Measurements from ENCODE around the gene CYTH4.

CYTH4 gene

DNA sequence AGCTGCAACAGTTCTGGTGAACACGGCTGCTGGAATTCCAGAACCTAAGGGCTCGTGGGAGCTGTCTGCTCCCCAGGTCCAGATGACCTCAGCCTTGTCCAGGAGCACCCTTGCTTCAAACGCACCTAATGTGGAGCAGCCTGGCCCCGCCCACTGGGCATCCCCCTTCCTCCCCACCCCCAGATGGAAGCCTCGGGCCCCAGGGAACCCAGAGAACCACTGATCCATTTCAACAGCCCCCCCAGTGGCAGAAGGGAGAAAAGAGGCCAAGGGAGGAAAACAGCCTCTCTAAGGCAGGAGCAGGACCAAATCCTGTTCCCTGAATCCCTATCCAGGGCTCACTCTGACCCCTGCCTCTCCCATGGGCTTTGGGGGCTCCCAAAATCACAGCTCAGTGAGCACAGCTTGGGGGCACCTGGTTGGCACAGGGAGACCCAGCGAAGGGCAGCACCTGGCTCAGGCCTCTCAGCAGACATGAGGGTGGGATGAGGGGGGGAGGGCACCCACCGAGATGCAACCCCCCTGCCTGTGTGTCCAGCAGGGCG is 1.2 kb downstream of the CYTH4 start:
- Histone ChIP-seq H3K4me3 (peak overlapping the region; percentile 37 to 55 (median 44)), H3K27ac (peak overlapping the region in 19 of 21 experiments; percentile 47 to 94 (median 78))

DNA sequence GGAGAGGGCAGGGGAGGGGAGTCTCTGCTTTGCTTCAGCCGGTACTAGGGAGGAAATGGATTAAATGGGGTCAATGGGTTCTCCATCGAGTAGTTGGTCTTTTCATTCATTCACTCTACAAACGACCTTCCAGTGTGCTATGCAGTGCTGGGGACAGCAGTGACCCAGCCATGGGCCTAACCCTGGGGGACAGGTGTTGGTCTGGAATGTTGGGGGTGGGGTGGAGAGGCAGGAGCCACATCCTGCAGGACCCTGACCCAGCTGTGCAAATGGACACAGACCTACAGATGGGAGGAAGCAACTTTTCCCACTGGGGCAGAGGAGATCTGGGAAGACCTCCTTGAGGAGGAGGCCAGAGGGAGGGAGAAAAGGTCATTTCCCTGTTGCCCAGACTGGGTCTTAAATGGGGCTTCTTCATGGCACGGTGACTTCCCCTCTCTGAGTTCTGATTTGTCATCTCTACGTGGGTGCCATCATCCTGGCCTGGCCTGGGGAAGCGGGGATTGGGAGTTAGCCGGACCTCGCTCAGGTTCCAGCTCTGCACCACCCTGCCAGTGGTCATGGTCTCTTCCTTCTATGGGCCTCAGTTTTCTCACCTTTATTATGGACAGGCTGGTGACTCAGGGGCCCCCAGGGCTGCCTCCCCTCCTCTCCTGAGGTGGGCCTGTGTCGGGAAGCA is 2.0 kb downstream of the CYTH4 start:
- Histone ChIP-seq H3K27ac (peak overlapping the region in 18 of 21 experiments; percentile 64 to 94 (median 80)), H3K4me3 (peak overlapping the region; percentile 37 to 55 (median 44))

DNA sequence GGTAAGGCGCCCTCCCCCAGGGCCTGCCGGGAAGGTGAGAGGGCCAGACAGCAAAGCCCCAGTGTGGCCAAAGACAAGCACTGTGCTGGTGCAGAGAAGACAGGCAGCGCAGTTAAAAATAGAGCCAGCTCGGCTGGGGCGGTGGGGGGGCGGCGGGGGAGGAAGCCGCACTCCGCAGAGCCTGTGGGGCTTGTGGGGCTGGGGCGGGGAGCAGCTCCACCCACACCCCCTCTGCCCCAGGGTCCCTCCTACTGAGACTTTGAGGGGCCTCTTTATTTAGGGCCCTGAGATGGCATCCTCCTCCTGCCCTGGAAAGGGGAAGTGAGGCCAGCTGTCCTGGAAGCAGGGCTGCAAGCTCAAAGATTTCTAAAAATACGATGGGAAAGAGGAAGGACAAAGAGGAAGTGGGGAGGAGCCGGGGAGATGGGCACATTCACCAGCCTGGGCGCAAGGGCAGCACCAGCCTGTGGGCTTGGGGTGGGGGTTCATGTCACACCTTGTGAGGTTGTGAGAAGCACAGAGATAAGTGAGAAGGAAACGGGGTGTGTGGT is 2.6 kb downstream of the CYTH4 start:
- H3K4me3 ChIP-seq, result peak overlapping the region; percentile 37 to 55 (median 44)
- peak overlapping the region in 18 of 21 experiments; percentile 54 to 94 (median 80) for H3K27ac ChIP-seq

DNA sequence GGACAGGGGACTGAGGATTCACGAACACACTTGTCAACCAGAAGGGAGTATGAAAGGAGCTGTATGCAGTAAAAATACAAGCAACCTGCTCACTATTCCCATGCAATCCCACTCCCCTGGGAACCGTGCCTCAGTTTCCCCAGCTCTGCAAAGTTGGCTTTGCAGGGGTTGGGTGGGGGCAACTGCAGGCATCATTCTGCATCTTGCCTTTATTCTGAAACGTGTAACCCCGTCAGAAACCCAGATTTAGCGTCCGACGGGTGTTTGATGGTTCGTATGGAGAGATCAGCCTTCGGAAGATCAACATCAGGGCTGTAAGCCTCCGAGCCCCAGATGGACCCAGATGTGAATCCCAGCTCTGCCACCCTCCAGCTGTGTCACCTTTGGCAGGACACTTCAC is 3.6 kb downstream of the CYTH4 start:
- H3K27ac ChIP-seq, result peak overlapping the region in 5 of 21 experiments; percentile 34 to 94 (median 82)
- H3K4me3 ChIP-seq, result peak overlapping the region in 1 of 7 experiments; percentile 54

DNA sequence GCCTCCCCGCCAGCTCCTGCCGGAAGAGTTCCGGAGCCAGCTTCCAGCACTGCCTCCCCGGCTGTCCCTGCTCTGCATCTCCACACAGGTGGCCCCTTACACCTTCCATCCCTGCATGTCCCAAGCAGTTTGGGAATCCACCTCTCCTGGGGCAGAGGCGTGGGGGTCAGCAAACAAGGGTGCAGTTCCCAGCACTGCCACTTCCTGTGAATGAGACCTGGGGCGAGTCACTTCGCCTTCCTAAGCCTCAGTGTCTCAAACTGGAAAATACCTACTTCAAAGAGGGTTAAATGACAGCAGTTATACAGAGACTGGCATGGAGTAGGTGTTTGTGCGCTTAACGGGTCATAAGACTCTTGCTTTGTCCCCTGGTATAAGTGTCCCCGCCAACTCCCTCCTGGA is 5.2 kb downstream of the CYTH4 start:
- no peak overlapping the region for H3K4me3 ChIP-seq
- H3K27ac ChIP-seq, result peak overlapping the region in 1 of 21 experiments; percentile 23

DNA sequence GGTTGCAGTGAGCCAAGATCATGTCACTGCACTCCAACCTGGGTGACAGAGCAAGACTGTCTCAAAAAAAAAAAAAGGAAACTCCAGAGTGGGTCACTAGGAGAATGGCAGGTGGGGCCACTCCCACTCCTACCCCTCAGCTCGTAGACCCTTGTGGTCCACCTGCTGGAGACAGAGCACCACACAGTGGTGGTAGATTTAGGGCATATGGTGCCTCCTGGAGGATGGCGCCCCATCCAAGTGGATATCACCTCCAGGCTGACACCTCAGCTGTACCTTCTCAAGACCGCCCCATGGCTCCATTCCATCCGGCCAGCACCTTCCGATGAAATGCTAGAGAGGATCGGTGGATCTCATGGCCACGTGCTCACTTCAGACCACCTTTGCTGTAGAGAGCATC is 6.2 kb downstream of the CYTH4 start:
- no peak overlapping the region for H3K4me3 ChIP-seq
- H3K27ac ChIP-seq, result no peak overlapping the region

DNA sequence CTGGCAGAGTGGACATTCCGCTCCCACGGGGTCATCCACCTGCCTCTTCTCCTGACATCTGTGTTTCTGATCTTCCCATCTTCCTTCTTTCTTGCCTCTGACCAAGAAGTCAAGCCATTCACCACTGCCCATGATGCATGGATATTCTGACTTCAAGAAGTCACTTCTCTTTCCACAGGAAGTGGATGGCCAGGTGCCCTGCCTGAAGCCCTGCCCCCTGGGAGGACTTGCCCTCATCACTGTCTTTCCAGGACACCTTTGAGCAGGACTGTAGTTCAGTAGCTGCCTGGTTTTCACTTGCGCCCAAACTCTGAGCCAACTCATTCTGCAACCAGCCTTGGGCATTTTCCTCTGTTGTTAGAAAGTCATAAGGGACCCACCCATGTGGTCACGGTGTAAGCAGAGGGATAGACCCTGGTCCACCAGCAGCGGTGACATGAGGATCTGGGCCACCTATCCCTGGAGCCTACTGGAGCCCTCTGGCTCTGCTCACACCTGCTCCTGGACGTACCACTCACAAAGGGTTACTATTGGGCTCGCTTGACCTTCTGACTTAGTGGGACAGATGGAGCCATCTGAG is 6.9 kb downstream of the CYTH4 start:
- no peak overlapping the region for H3K27ac ChIP-seq
- H3K4me3 ChIP-seq, result no peak overlapping the region

DNA sequence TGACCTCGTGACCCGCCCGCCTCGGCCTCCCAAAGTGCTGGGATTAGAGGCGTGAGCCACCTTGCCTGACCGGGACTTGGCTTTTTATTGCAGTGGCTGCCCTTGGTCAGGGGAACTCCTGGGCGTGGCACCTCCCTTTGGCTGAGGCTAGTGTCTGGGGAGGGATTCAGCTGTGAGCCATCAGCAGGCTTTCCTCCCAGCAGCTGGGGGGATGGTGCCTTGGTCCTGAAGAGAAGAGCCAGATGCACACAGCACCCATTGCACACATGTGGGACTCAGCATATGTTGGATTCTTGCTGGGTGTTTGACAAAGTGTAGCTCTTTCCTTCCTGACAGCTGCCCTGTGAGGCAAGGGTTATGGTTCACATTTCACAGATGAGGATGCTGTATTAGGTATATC is 8.4 kb downstream of the CYTH4 start:
- no peak overlapping the region for H3K27ac ChIP-seq
- no peak overlapping the region for H3K4me3 ChIP-seq

DNA sequence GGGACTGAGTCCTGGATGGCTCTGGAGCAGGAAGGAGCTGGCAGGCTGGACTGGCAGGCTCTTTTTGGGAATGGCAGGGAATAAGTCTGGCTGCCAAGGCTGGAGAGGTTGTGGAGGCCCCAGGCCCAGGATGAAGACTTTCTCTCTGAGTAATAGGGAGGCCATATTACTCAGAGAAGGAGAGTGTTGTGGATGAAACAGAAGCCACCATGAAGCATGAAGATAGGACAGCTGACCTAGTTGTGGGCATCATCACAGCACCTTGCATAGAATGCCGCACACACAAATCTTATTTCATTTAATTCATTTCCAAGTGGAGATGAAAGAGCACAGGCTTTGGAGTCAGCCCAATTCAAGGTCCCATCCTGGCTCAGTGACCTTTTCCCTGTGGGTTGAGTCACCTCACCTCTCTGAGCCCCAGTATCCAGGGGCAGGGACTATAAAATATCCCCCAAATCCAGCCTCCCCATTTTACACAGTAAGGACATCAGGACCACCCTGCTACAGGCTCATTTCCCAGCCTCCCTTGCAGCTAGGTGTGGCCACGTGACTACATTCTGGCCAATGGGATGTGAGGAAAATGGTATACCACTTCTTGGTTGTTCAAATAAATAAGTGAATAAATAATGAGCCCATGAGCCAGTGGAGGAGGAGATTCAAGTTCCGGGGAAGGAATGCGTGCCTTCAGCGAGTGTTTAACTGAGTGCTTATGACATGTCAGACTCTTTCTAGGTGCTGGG is 9.4 kb downstream of the CYTH4 start:
- no peak overlapping the region for H3K27ac ChIP-seq

DNA sequence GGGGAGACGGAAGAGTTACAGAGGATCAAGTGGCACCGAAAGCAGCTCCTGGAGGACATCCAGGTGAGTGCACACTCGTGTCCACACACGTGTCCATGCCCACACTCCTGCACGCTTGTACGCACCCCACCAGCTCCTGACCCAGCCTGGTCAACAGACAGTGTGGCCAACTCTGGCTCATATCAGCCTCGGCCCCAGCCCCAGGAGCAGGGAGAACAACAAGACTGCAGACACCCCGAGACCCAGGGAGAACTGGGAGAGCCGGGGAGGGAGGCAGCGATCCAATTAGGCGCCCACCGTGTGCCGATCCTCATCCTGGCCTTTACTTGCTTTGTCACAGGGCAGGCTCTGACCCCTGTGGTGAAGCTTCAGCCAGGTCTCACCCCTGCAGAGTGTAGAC is 10.3 kb downstream of the CYTH4 start:
- Histone ChIP-seq H3K4me3 (no peak overlapping the region), H3K27ac (no peak overlapping the region)

More for the DNA sequence above, 9.4 kb downstream of the CYTH4 start:
- H3K4me3 ChIP-seq, result no peak overlapping the region

DNA sequence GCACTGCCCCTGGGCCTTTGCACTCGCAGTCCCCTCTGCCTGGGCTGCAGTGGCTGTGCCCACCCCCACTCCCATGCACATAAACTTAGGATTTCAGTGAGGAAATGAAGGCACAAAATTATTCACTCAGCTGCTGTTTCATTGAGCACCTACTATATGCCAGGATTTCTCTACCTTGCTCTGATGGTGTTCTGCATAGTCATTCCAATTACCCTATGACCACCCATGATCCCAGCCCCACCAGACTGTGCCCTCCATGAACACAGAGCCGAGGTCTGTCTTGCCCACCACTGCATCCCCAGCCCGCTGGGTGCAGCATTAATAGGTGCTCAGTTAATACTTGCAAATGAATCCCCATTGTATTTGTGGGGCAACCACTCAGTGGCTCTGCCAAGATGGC is 10.9 kb downstream of the CYTH4 start:
- H3K4me3 ChIP-seq, result no peak overlapping the region
- no peak overlapping the region for H3K27ac ChIP-seq

DNA sequence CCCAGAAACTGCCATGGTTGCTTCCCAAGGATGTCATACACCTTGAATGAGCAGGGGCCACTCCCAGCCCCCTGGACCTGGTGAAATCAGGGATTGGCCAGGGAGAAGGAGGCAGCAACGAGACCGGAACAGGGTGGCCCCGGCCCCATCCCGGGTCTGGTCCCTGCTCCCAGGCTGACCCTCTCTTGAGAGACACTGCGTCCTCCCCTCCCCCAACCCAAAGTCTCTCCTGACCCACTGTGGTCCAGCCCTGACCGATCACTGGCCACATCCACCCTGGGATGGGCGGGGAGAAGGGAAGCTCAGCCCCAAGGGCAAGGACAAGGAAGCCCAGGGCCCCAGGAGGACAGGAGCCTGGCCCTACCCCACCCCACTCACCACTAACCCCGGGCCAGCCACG is 12.4 kb downstream of the CYTH4 start:
- H3K4me3 ChIP-seq, result no peak overlapping the region
- H3K27ac ChIP-seq, result peak overlapping the region in 1 of 21 experiments; percentile 23

DNA sequence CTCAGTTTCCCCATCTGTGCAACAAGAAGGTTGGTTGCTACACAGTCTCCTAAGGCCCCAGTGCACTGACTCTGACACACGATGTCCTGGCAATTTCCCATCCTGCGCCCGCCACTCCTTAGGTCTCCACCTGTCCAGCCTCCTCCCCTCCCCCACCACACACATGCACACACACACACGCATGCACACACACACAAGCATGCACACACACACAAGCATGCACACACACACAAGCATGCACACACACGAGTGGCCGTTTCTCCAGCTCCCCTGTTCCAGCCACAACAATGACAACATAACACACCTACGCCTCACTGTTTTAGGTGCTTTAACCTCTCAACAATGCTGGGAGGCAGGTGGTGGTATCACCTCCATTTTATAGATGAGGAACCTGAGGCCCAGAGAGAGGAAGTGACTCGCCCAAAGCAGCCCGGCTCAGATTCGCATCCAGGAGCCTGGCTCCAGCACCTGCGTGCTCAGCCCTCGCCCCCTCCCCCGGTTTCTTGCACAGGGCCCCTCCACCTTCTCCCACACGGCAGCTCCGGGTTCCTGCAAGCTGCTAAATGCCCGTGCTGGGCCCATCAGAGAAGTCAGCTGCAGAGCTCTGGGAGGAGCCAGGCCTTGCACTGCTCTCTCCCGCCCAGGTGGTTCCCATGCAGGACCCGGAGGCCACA is 13.0 kb downstream of the CYTH4 start:
- Histone ChIP-seq H3K27ac (peak overlapping the region in 1 of 21 experiments; percentile 23), H3K4me3 (no peak overlapping the region)

DNA sequence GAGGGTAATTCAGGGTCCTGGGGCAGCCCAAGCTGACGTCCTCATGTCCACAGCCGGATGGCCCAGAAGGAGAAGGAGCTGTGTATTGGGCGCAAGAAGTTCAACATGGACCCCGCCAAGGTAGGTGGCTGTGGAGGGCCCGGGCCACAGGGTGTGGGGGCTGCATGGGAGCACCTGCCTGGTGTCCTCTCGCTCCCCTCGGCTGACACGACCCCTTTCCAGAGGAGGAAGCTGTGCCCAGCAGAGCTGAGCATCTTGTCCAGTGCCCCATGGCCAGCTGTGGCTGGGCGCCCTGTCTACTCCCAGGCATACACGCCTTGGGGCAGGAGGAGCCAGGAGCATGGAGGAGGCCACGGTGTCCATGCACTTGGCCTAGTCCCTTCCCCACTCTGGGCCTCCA is 13.6 kb downstream of the CYTH4 start:
- no peak overlapping the region for H3K27ac ChIP-seq
- no peak overlapping the region for H3K4me3 ChIP-seq

DNA sequence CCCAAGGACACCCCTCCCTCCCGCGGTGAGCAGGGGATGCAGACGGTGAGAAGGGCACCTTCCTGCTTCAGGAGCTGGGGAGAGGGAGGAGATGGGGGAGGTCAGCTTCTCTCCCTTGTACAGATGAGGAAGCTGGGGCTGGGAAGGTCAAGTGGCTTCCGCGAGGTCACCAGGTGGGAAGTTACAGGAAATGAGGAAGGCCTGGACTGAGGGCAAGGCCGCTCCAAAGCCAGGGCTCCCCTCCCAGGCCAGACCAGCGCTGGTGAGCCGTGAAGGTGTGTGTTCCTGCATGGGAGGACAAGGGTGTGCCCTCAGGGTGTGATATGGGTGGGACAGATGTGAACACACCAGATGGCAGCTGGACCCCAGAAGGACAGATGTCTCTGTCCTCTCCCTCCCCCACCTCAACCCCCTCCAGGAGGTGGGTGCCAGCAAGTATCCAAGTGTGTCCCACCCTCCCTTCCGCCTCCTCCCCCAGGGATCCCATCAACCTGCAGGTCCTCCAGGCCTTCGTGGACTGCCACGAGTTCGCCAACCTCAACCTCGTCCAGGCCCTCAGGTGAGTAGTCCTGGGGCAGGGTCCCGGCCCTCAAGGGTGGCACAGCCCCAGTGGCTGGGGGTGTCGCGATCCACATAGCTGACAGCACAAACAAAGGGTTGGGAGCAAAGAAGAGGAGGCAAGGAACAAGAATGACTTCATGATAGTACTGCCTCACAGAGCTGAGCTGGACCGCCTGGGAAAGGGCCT is 16.6 kb downstream of the CYTH4 start:
- H3K27ac ChIP-seq, result peak overlapping the region in 4 of 21 experiments; percentile 23 to 77 (median 40)
- no peak overlapping the region for H3K4me3 ChIP-seq

DNA sequence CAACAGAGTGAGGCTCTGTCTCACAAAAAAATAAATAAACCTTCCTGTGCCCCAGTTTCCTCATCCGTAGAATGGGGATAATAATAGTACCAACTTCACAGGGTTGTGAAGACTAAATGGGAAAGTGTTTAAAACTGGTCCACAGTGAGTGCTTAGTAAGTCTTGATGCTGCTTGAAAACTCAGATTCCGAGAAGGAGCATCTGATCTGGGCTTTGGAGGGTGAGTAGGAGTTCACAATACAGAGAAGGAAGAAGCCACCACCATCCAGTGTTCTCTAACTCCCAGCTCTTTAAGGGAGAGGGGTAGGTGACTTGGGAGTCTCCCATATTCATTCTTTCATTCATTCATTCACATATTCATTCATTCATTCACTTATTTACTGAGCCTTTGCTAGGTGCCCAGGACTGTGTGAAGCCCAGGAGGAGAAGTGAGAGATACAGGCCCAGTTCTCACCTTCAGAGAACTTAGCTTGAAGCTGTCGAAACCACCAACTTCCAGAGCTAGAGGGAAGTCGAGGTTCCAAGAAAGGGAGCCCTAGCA is 17.7 kb downstream of the CYTH4 start:
- H3K4me3 ChIP-seq, result no peak overlapping the region
- peak overlapping the region in 12 of 21 experiments; percentile 3 to 84 (median 62) for H3K27ac ChIP-seq

DNA sequence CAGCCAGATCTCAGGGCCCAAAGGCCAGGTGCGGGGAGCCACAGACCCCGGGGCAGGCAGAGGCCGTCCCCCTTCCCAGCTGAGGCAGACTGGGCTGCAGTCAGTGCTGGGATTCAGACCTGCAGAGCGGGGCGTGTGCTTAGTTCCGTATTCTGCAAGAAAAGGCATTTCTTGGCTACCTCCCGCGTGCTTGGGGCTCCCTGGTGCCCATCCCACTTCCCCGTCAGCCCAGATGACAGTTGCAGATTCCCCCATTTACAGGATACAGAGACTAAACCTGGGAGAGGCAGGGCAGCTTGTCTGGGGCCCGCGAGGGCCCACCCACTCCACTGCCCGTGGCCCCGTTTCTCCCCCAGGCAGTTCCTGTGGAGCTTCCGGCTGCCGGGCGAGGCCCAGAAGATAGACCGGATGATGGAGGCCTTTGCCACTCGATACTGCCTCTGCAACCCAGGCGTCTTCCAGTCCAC is 18.3 kb downstream of the CYTH4 start:
- peak overlapping the region in 14 of 21 experiments; percentile 3 to 84 (median 54) for H3K27ac ChIP-seq
- no peak overlapping the region for H3K4me3 ChIP-seq

DNA sequence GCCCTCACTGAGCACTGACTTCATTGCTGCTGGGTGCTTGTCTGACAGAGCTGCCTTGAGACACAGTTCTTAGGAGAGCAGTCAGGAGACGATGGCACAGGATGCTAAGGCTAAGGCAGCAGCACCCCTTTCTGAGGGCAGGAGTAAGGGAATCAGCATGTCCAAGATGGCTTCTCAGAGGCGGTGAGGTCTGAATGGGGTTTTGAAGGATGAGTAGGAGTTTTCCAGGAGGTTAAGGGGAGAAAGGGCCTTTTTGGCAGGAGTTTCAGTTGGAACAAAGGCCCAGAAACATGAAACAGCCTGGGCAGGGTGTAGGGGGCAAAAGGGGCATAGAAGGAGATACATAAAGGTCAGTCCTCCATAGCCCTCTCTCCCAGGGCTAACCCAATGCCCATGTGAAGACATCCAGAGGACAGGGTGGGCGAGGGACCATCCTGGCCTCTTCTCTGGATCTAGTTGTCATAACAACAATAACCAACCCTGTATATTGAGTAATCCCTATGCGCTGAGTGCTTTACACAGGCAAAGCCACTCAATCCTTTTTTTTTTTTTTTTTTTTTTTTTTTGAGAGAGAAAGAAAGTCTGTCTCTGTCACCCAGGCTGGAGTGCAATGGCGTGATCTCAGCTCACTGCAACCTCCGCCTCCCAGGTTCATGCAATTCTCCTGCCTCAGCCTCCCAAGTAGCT is 19.0 kb downstream of the CYTH4 start:
- H3K27ac ChIP-seq, result peak overlapping the region in 13 of 21 experiments; percentile 3 to 84 (median 57)

More for the DNA sequence above, 19.0 kb downstream of the CYTH4 start:
- H3K4me3 ChIP-seq, result no peak overlapping the region

All from skin epidermis (tissue), 12 donors.